ENCODE results near the gene HAGHL.

Gene HAGHL

GRCh38 chr16:776824-777223 is 49.9 kb downstream of the HAGHL start:
- no peak for DNase-seq

GRCh38 chr16:777826-778225 is 50.9 kb downstream of the HAGHL start:
- no peak for DNase-seq

GRCh38 chr16:778447-778846 is 51.5 kb downstream of the HAGHL start:
- DNase-seq: no peak

GRCh38 chr16:778909-779527 is 52.1 kb downstream of the HAGHL start:
- DNase-seq: no peak
